Heart left ventricle (tissue), 13 donors: ENCODE data around the gene PYGL.

Source experiments
- POLR2A ChIP-seq, 2 donors: fragments of 450-650 bp; IDR thresholded peaks; one replicate each; pipeline ENCODE4 v1.6.1; 2017; ENCODE audit warnings: antibody characterized with exemption in 2 of 2, mild to moderate bottlenecking in 2 of 2, moderate library complexity in 2 of 2
- TF ChIP-seq, protein P1 (sequence below), 12 donors: fragments of 200-600 bp; sonication (generic) in 4 of 12; IDR thresholded peaks; one replicate each; pipeline versions ENCODE4 v1.5.0 to v1.8.0; 2018 to 2022; ENCODE audit warnings: antibody characterized with exemption in 12 of 12, mild to moderate bottlenecking in 5 of 12
- donor health status: ischemic (EF 13 %, LVEDD 7.1; RV severe dilation, severe dysfunction).
- donor health status: DM: no; HTN: yes; CAD: no.
- donor health status: DM: no; HTN: no; CAD: no.
- donor health status: ischemic (EF 25% LVEDD 6.9; RV normal size, moderate dysfunction).
- donor health status: ischemic (EF 25% LVEDD 5.7; RV mildly dilated, moderate dysfunction).
- donor health status: ischemic (EF 35%, LVEDD 5.7; RV mildly dilated, moderate dysfunction).
- donor health status: nonischemic (EF 11% LVEDD 7.7; RV severe dilation, severe dysfunction).
- donor health status: DM: yes; HTN: yes; CAD: no.
- donor health status: PGD.
- donor health status: ischemic (EF 29% LVEDD 5.4; RV normal size, mild dysfunction).
- donor health status: nonischemic (EF 23%, LVEDD 6.1; RV moderate dilation, normal function).

DNA sequence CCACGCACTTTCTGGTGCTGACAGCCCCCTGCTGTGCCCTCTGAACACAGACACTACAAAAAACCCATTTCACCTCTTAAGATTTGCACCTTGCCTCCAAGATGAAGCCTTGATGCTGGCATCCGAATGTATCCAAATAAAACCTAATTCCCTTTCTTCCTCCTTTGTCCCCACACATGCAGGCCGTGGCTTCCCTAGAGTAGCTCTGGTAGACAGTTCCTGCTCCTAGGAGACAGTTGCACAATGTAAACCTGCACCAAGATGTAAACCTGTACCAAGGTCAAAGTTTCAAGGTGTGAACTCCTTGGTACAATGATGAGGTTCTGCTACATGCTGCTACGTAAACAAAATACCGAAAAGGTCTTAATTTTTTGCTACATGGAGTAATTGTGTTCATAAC, 73.1 kb downstream of the PYGL start:
- TF ChIP-seq, protein P1, sequence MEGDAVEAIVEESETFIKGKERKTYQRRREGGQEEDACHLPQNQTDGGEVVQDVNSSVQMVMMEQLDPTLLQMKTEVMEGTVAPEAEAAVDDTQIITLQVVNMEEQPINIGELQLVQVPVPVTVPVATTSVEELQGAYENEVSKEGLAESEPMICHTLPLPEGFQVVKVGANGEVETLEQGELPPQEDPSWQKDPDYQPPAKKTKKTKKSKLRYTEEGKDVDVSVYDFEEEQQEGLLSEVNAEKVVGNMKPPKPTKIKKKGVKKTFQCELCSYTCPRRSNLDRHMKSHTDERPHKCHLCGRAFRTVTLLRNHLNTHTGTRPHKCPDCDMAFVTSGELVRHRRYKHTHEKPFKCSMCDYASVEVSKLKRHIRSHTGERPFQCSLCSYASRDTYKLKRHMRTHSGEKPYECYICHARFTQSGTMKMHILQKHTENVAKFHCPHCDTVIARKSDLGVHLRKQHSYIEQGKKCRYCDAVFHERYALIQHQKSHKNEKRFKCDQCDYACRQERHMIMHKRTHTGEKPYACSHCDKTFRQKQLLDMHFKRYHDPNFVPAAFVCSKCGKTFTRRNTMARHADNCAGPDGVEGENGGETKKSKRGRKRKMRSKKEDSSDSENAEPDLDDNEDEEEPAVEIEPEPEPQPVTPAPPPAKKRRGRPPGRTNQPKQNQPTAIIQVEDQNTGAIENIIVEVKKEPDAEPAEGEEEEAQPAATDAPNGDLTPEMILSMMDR (IDR thresholded peaks at IDR 0.05), result no peak
- no peak for TF ChIP-seq POLR2A (IDR thresholded peaks at IDR 0.05)
